IMR-90 (cell line): Measurements from ENCODE around the gene TSEN34. TPM values are rescaled to one million over a fixed set of nuclear protein-coding genes. Genes with fewer than 3 reads are reported as not detected.
"Not testable (repeated sequence)": the region's sequence is repeated elsewhere in the genome, so short reads cannot be mapped to it uniquely, and the experiment has no call there.

ENCODE experiments used
- ATAC-seq: fragments of 200-7000 bp; cut with Tn5 transposase; 2 replicates; pipeline ENCODE4 v1.9.1; 2020; ENCODE audit warnings: low read depth, mild to moderate bottlenecking, moderate library complexity
- BruUV-seq: library from RNA; stranded (reverse); fragments of 400-500 nt; replicated peaks from 2 replicates; lab custom pipeline; 2021; lab: Mats Ljungman, UMichigan
- CTCF ChIA-PET: fragments of 300-600 bp; formaldehyde crosslinking; extraction: SDS; loops from one replicate; lab custom pipeline; 2021; ENCODE audit warnings: antibody characterized with exemption; lab: Yijun Ruan, JAX
- POLR2A ChIA-PET: fragments of 300-600 bp; sonication (Branson Sonifier 250); formaldehyde crosslinking; loops from one replicate; lab custom pipeline; 2022; ENCODE audit warnings: antibody characterized with exemption; ENCODE audit not compliant: unreplicated experiment; lab: Charles Lee
- DNase-seq: peaks from one replicate; pipeline ENCODE4 v3.0.0; 2013
- H2AFZ ChIP-seq: replicated peaks from 2 replicates; pipeline ENCODE3; 2013; ENCODE audit warnings: low read length, mild to moderate bottlenecking; ENCODE audit not compliant: poor library complexity
- H2AK5ac ChIP-seq: 2 replicates; pipeline ENCODE4 v1.6.1; 2013; ENCODE audit warnings: low read depth, low read length, inconsistent platforms
- H2AK9ac ChIP-seq: replicated peaks from 2 replicates; pipeline ENCODE3; 2013; ENCODE audit warnings: mild to moderate bottlenecking, low read depth, low read length, moderate library complexity; ENCODE audit not compliant: poor library complexity
- H2BK120ac ChIP-seq: 2 replicates; pipeline ENCODE4 v1.6.1; 2013; ENCODE audit warnings: low read depth, low read length, inconsistent platforms
- H2BK15ac ChIP-seq: 3 replicates; pipeline ENCODE4 v1.6.1; 2013; ENCODE audit warnings: low read depth, low read length, inconsistent platforms
- H2BK20ac ChIP-seq: 2 replicates; pipeline ENCODE4 v1.6.1; 2013; ENCODE audit warnings: low read depth, mild to moderate bottlenecking, inconsistent platforms, low read length, moderate library complexity
- H2BK5ac ChIP-seq: 2 replicates; pipeline ENCODE4 v1.6.1; 2013; ENCODE audit warnings: mild to moderate bottlenecking, low read depth, low read length, inconsistent platforms; ENCODE audit not compliant: poor library complexity, severe bottlenecking
- H3K14ac ChIP-seq: replicated peaks from 2 replicates; pipeline ENCODE4 v1.6.1; 2013; ENCODE audit warnings: low read depth, low read length, inconsistent platforms
- H3K18ac ChIP-seq: 2 replicates; pipeline ENCODE4 v1.6.1; 2013; ENCODE audit warnings: low read depth, low read length, control low read depth
- H3K23ac ChIP-seq: 2 replicates; pipeline ENCODE4 v1.6.1; 2013; ENCODE audit warnings: low read depth, low read length, inconsistent platforms
- H3K27ac ChIP-seq: 2 replicates; pipeline ENCODE4 v1.5.1; 2013; ENCODE audit warnings: mild to moderate bottlenecking, control low read depth, low read length; ENCODE audit not compliant: insufficient read depth
- H3K27me3 ChIP-seq: 2 replicates; pipeline ENCODE4 v1.6.1; 2013; ENCODE audit warnings: low read length; ENCODE audit not compliant: control insufficient read depth, insufficient read depth
- H3K36me3 ChIP-seq: 2 replicates; pipeline ENCODE4 v1.6.1; 2013; ENCODE audit warnings: low read length, mixed read lengths; ENCODE audit not compliant: control insufficient read depth, insufficient read depth
- H3K4ac ChIP-seq: 2 replicates; pipeline ENCODE4 v1.6.1; 2013; ENCODE audit warnings: low read depth, low read length, inconsistent platforms
- H3K4me1 ChIP-seq: 2 replicates; pipeline ENCODE4 v1.6.1; 2013; ENCODE audit warnings: low read length, mixed read lengths; ENCODE audit not compliant: control insufficient read depth, insufficient read depth
- H3K4me2 ChIP-seq: 2 replicates; pipeline ENCODE4 v1.6.1; 2013; ENCODE audit warnings: low read depth, mild to moderate bottlenecking, control low read depth, low read length, moderate library complexity
- H3K4me3 ChIP-seq: 2 replicates; pipeline ENCODE4 v1.5.1; 2013; ENCODE audit warnings: low read depth, mild to moderate bottlenecking, control low read depth, low read length, moderate library complexity; ENCODE audit not compliant: insufficient read depth
- H3K56ac ChIP-seq: 2 replicates; pipeline ENCODE4 v1.6.1; 2013; ENCODE audit warnings: low read length, inconsistent platforms; ENCODE audit not compliant: insufficient read depth; ENCODE audit errors: extremely low read depth
- H3K79me1 ChIP-seq, 2 experiments: 2 replicates each; pipeline ENCODE4 v1.6.1; 2013; ENCODE audit warnings: low read length in 2 of 2, inconsistent platforms in 1 of 2, low read depth in 1 of 2
- H3K9ac ChIP-seq: 2 replicates; pipeline ENCODE4 v1.6.1; 2013; ENCODE audit warnings: low read depth, low read length, control low read depth
- H3K9me1 ChIP-seq: 2 replicates; pipeline ENCODE4 v1.6.1; 2013; ENCODE audit warnings: low read length, inconsistent platforms; ENCODE audit not compliant: insufficient read depth
- H3K9me3 ChIP-seq: 2 replicates; pipeline ENCODE4 v1.6.1; 2013; ENCODE audit warnings: low read length; ENCODE audit not compliant: control insufficient read depth, insufficient read depth
- H4K20me1 ChIP-seq: 2 replicates; pipeline ENCODE4 v1.6.1; 2013; ENCODE audit warnings: low read length, inconsistent platforms; ENCODE audit not compliant: insufficient read depth
- H4K5ac ChIP-seq: 2 replicates; pipeline ENCODE4 v1.6.1; 2013; ENCODE audit warnings: mild to moderate bottlenecking, low read depth, low read length, control low read depth
- H4K8ac ChIP-seq, 2 experiments: 2 replicates each; pipeline ENCODE4 v1.6.1; 2013; ENCODE audit warnings: low read depth in 2 of 2, low read length in 2 of 2, control low read depth in 1 of 2, inconsistent platforms in 1 of 2
- H4K91ac ChIP-seq: 2 replicates; pipeline ENCODE4 v1.6.1; 2013; ENCODE audit warnings: low read depth, low read length, inconsistent platforms; ENCODE audit not compliant: insufficient read depth
- WGBS, 2 experiments: methylation state at CpG; one replicate each; pipeline versions ENCODE4 v1.1.5 to v1.1.7; 2013; ENCODE audit warnings: missing lambda C conversion rate in 2 of 2; ENCODE audit not compliant: insufficient read length in 1 of 2; ENCODE audit errors: extremely low coverage in 2 of 2; 5-methylcytosine and 5-hydroxymethylcytosine counted together
- dilution Hi-C: fragments of 300-500 bp; cut with HindIII; formaldehyde crosslinking; loops from one replicate; pipeline ENCODE4 v1.14.3; 2018; ENCODE audit warnings: low sequenced_read_pairs; ENCODE audit not compliant: unreplicated experiment
- in situ Hi-C: fragments of 300-500 bp; cut with MboI; formaldehyde crosslinking; loops from 3 replicates; pipeline ENCODE4 v1.14.3; 2019; ENCODE audit warnings: low sequenced_read_pairs, inconsistent platforms, mixed read lengths
- intact Hi-C: fragments of 100-400 bp; cut with micrococcal nuclease; formaldehyde crosslinking; loops from 2 replicates; pipeline ENCODE4 v1.10.0; 2022
- polyA plus RNA-seq, 3 experiments: library from polyadenylated mRNA; depleted of rRNA; stranded (reverse); fragments of >200 nt; gene quantifications; 2 replicates each; pipeline ENCODE4 v1.2.3, GENCODE V29; 2012; ENCODE audit warnings: low replicate concordance in 1 of 3
- total RNA-seq: library from RNA; depleted of rRNA; stranded (reverse); fragments of >200 nt; gene quantifications from 2 replicates; pipeline ENCODE4 v1.2.3, GENCODE V29; 2012

Gene TSEN34
- total and polyA plus RNA-seq, 2 of the 4 experiments (the other 2 are of a cell fraction) = 32.1 to 69.4 TPM

- H2AK5ac ChIP-seq, H2BK120ac ChIP-seq, ATAC-seq, dilution Hi-C loops, H2BK20ac ChIP-seq, H2BK15ac ChIP-seq, in situ Hi-C loops, H3K4me1 ChIP-seq, H3K56ac ChIP-seq, H2AFZ ChIP-seq, H3K14ac ChIP-seq, H4K91ac ChIP-seq, H3K23ac ChIP-seq, H3K27ac ChIP-seq, H4K5ac ChIP-seq, H4K20me1 ChIP-seq, H3K27me3 ChIP-seq, H2AK9ac ChIP-seq, H4K8ac ChIP-seq, H3K9me3 ChIP-seq, H3K9ac ChIP-seq, DNase-seq, intact Hi-C loops, BruUV-seq, H2BK5ac ChIP-seq, H3K36me3 ChIP-seq, H3K18ac ChIP-seq, H3K79me1 ChIP-seq, POLR2A ChIA-PET, H3K4me2 ChIP-seq, CTCF ChIA-PET, H3K4ac ChIP-seq, H3K9me1 ChIP-seq, H3K4me3 ChIP-seq: not testable (repeated sequence)
- no CpG with 5 or more reads among the region's 7 CpGs for WGBS, 2 experiments
Observed at GRCh38 chr19:54221947-54222346, 30.8 kb downstream of the TSEN34 start.

GRCh38 chr19:54222474-54223276 lies 31.6 kb downstream of the TSEN34 start, which contains the start of gene LILRB3:
Gene LILRB3, minus strand, starts transcription at chr19:54223007. Its CDS starts 31 bp downstream, at chr19:54222976.
- H3K4me1 ChIP-seq, H3K9me3 ChIP-seq, H2BK15ac ChIP-seq, H3K9me1 ChIP-seq, intact Hi-C loops, H2BK5ac ChIP-seq, H2AK5ac ChIP-seq, H3K4me3 ChIP-seq, H4K20me1 ChIP-seq, H3K56ac ChIP-seq, H3K23ac ChIP-seq, H3K4ac ChIP-seq, H3K36me3 ChIP-seq, DNase-seq, H3K79me1 ChIP-seq, H3K18ac ChIP-seq, H3K4me2 ChIP-seq, H4K8ac ChIP-seq, H2AFZ ChIP-seq, H4K91ac ChIP-seq, BruUV-seq, H2AK9ac ChIP-seq, H2BK20ac ChIP-seq, H2BK120ac ChIP-seq, dilution Hi-C loops, H4K5ac ChIP-seq, H3K27ac ChIP-seq, H3K9ac ChIP-seq, H3K14ac ChIP-seq, POLR2A ChIA-PET, in situ Hi-C loops, H3K27me3 ChIP-seq, ATAC-seq: not testable (repeated sequence)
- 47% methylated on average over 3 of the region's 16 CpGs; no CpG with 5 or more reads in 1 of the 2 experiments for WGBS, 2 experiments
- CTCF ChIA-PET = interaction anchor here (1.2 kb wide), 1 partner anchor 10 kb away, joined by 3 read pairs; no protein-coding TSS in a partner anchor
